ENCODE data around the gene MAML2.

The MAML2 gene

DNA sequence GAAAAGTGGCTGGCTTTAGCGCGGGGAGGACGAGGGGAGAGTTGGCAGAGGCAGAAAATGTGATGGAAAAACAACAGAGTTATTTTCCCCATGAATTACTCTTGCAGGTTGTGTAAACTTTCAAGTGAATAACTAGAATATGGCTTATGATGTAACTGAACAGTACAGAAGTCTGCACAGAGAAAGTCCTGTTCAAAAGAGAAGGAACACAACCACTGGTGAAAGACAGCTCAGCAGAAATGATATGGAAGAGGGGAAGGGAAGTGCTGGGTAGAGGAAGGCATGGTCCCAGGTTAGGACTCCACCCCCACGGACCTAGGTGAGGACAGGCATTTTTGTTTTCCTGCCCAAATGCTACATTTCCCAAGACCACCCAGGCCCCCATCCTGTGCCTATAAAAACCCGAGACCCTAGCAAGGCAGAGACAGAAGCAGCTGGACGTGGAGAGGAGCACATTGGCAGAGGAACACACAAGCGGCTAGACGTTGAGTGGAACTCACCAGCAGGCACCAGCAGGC lies 77.7 kb downstream of the MAML2 start:
- DNase-seq: no peak

GRCh38 chr11:96264364-96264763 lies 78.6 kb downstream of the MAML2 start:
- DNase-seq: no peak

DNA sequence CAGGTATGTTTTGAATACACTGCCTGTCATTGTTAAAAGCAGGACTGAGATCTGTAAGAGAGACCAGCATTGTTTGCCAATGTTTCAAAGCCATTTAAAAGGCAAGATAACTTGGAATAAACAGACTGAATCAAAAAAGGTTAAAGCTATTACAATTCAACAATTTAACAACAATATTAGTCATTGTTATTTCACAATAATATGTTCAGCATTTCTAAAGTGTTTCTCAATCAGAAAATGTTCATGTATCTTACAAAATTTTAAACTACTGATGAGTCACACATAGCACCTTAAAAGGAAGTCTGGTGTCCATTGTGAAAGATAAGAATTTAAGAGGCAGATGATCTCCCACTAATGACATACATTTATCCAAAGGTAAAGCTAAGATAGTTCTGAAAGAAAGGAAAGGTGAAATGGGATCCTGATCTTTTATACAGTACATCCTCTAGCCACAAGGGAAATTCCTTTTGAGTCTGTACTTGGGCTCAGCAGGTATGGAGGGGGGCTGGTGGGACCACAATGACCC lies 79.7 kb downstream of the MAML2 start:
- no peak for DNase-seq

- DNase-seq: no peak
Measured at GRCh38 chr11:96260532-96260931, 82.5 kb downstream of the MAML2 start.

- no peak for DNase-seq
Measured at GRCh38 chr11:96260067-96260511, 82.9 kb downstream of the MAML2 start.

DNA sequence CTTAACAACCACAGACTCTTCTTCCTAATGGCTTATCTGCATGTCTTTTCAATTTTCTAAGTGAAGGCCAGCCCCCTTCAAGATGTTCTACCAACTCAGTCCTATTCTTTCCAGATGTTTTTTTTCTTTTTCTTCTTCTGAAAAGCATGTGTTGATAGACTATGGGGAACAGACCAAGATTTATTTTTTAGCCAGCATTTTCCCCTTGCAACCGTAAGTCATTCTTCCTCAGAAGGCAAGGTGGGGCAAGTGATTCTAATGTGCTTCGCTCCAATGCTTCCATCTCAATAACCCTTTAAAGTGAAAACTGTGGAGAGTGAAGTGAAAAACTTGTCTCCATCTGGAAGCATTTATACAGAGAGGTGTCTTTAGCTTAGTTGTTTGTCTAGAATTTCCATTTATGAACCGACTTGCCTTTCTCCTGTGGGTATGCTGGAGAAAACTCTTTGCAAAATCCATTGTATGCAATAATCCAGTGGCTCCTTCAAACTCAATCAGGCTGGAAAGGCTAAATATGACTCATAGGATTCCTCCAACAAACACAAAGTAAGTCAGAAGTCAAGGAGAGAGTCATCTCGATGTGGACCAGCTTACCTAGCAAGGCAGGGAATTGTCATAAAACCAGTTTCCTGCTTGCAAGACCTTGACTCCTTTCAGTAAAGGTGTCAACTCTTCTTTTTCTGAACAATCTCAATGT lies 83.7 kb downstream of the MAML2 start:
- DNase-seq: no peak

GRCh38 chr11:96257972-96258934 lies 84.7 kb downstream of the MAML2 start:
- no peak for DNase-seq

DNA sequence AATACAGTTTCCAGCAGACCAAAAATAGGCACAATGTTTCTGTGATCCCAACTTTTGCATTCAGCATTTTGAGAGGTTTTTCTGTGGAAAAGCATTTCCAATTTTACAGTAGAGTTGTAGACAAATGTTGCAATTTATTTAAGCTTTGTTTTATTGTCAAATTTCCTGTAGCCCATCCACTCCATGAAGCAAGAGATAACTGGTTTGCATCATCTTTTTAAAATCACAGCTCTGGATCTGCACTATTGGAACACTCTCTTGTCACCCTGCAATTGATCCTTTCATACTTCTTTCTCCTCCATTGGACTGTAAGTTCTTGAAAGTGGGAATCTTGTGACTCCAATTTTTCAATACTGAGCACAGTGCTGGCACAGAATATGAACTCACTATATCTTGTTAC lies 86.0 kb downstream of the MAML2 start:
- no peak for DNase-seq

- DNase-seq: no peak
Measured at GRCh38 chr11:96256215-96257011, 86.6 kb downstream of the MAML2 start.

DNA sequence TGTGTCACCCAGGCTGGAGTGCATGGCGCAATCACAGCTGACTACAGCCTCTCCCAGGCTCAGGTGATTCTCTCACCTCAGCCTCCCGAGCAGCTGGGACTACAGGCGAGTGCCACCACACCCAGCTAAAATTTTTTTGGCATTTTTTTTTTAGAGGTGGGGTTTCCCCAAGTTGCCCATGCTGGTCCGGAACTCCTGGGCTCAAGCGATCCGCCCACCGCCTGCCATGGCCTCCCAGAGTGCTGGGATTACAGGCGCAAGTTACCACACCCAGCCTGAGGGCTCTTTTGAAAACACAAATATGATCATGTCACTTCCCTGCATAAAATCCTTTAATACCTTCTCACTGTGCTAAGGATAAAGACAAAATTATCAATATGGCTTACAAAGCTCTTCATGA lies 88.1 kb downstream of the MAML2 start:
- no peak for DNase-seq

DNA sequence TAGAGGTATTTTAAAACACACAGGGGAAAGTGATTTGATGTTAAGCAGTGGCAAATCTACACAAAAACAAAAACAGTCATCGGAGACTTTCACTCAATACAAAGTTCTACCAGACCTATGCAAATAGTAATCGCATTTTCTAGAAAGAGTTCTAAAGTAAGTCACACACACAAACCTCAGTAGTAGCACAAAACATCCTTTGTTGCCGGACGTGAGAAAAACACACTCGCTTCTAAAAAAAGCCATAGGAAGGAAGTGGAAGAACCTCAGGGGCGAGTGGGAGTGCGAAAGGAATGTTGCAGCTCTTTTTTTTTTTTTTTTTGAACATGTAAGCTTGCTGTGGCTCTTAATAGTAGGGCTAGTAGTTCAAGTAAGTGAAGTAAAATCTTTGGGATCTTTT lies 88.9 kb downstream of the MAML2 start:
- peak; percentile 59 for DNase-seq

- no peak for DNase-seq
Measured at GRCh38 chr11:96246718-96247552, 96.1 kb downstream of the MAML2 start.

DNA sequence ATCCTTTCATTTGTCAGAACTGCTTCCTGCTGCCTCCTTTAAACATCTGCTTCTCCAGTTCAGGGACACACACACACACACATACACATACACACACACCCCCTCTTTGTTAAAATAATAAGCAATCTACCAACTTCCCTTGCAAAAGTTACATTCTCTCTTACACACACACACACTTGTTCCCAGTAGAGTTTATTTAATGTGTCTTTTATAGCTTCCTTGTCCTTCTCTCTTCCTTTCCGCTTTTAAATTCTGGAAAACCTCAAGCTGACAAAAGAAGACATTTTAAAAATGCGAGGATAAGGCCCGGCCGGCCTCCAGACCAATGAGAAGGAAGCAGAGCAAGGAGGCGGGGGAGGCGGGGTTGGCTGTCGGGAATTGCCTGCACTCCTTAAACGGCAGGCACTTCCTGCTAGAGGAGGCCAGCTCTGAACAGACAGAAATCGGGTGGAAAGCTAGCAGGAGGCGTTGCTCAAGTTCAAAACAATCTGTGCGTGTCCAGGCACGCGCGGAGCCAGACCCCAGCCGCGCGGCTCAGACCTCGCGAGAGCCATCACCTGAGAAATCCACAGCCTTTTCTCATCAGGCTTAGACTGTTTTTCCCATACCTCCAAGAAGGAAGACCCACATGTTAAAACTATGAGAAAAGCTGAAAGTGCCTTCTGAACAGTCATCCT lies 99.9 kb downstream of the MAML2 start:
- peak; percentile 97 for DNase-seq

- DNase-seq: no peak
Measured at GRCh38 chr11:96242191-96242847, 100.7 kb downstream of the MAML2 start.

DNA sequence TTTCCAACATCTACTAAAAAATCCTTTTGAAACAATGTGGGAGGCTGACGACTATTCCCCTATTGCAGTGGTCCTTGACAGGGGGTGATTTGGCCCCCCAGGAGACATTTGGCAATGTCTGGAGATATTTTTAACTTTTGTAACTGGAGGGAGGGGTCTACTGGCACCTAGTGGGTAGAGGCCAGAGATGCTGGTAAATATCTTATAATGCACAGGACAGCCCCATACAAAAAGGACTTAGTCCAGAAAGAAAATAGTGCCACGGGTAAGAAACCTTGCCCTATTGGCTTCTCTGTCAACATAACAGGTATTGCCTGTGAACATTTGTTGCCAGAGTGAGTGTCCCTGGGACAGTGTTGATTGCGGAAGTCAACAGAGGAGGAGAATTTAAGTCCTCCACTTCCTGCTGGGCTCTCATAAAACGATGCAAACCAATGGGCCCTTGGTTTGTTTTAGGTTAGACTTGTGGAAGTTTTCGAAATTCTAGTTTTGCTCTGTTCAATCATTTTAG lies 101.6 kb downstream of the MAML2 start:
- DNase-seq: no peak

DNA sequence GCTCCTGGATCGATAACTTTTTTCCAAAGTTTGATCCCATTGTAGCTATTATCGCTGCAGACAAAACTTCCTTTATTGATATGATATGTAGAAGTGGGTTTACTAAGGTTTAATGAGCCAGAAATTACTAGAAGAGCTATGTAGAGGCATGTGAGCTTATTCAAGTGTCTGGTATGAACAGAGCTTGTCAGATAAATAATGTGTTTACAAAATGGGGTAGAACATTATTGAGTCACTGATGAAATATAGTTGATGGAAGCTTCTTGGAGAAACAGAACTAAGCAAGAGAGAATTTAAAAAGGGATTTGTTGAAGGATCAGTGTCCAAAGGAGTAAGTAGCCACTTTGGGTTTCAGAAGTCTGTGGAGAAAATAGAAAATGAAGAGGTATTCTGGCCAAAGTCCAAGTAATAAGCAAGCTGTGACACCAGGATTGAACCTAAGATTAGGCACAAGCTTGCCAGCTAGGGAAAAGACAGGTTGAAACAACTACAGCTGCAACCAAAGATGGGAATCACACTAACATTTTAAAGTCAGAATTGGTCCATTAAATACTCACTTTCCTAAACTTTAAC lies 104.3 kb downstream of the MAML2 start:
- no peak for DNase-seq

GRCh38 chr11:96237766-96238266 lies 105.2 kb downstream of the MAML2 start:
- DNase-seq: no peak

- DNase-seq: no peak
Measured at GRCh38 chr11:96235751-96236150, 107.2 kb downstream of the MAML2 start.

DNA sequence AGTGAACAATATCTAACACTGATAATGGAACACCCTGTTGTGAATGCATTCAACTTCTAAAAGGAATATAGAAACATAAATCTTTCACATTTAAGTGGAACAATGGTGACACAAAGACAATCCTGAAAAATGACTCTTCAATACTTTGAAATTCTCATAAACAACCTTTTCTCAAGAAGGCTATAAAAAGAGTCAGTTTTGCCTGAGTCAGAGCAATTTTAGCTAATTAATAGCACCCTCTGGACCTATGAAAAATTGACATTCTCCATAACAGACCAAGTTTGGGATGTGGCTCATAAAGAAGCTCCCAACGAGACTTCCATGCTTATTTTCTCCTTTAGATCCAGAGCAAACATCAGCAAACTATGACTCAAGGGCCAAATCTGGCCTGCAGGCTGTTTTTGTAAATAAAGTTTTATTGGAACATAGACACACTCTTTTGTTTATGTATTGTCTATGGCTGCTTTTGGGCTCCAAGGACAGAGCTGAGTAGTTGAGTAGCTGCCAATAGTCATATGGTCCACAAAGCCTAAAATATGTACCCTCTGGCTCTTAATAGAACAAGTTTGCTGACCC lies 108.0 kb downstream of the MAML2 start:
- DNase-seq: no peak

Measured in femur (tissue), 1 donor.